HepG2 (cell line): ENCODE data around the gene RARA. TPM values are rescaled to one million over a fixed set of nuclear protein-coding genes. Genes with fewer than 3 reads are reported as not detected.
A peak's percentile ranks its signal among the peaks of the same experiment; 100 is the strongest.

Source experiments
- ARHGAP35 ChIP-seq: sonication (generic); formaldehyde crosslinking; IDR thresholded peaks from 2 replicates; pipeline ENCODE4 v1.9.0; 2022; ENCODE audit warnings: mild to moderate bottlenecking, inconsistent platforms, moderate library complexity, missing genetic modification reagents, borderline replicate concordance
- ARID5B ChIP-seq: IDR thresholded peaks from 2 replicates; pipeline ENCODE4 v1.4.0; 2020; ENCODE audit warnings: mild to moderate bottlenecking, missing genetic modification reagents
- GATAD1 ChIP-seq: IDR thresholded peaks from 2 replicates; pipeline ENCODE4 v1.6.1; 2016; ENCODE audit warnings: missing genetic modification reagents, missing compliant biosample characterization
- HNRNPK ChIP-seq: fragments of 200-400 bp; formaldehyde crosslinking; IDR thresholded peaks from 2 replicates; pipeline ENCODE4 v1.6.1; 2018; ENCODE audit warnings: low read length, low read depth, moderate library complexity, mild to moderate bottlenecking; ENCODE audit not compliant: poor library complexity, severe bottlenecking
- HOXA3 ChIP-seq: sonication (generic); formaldehyde crosslinking; IDR thresholded peaks from 2 replicates; pipeline ENCODE4 v1.5.0; 2020; ENCODE audit warnings: missing genetic modification reagents
- IKZF4 ChIP-seq: sonication (generic); formaldehyde crosslinking; IDR thresholded peaks from 2 replicates; pipeline ENCODE4 v1.5.1; 2020; ENCODE audit warnings: borderline replicate concordance, mild to moderate bottlenecking, low read depth, missing genetic modification reagents; ENCODE audit errors: not compliant biosample characterization
- KLF6 ChIP-seq: IDR thresholded peaks from 2 replicates; pipeline ENCODE4 v1.8.0; 2016; ENCODE audit warnings: missing biosample characterization, missing genetic modification reagents
- PHF20 ChIP-seq: sonication (generic); formaldehyde crosslinking; IDR thresholded peaks from 2 replicates; pipeline ENCODE4 v1.5.0; 2020; ENCODE audit warnings: mild to moderate bottlenecking, missing genetic modification reagents
- RXRB ChIP-seq: IDR thresholded peaks from 2 replicates; pipeline ENCODE4 v1.6.1; 2016; ENCODE audit warnings: borderline replicate concordance, missing genetic modification reagents, missing compliant biosample characterization
- SIX4 ChIP-seq: sonication (generic); formaldehyde crosslinking; IDR thresholded peaks from 2 replicates; pipeline ENCODE4 v1.4.0; 2020; ENCODE audit warnings: missing genetic modification reagents
- SRF ChIP-seq: IDR thresholded peaks from 2 replicates; pipeline ENCODE4 v1.6.1; 2011; ENCODE audit warnings: mild to moderate bottlenecking, low read depth, low read length, moderate library complexity
- THAP7 ChIP-seq: sonication (generic); formaldehyde crosslinking; IDR thresholded peaks from 2 replicates; pipeline ENCODE4 v1.8.1; 2023; ENCODE audit warnings: mild to moderate bottlenecking, missing genetic modification reagents
- THAP8 ChIP-seq: sonication (generic); formaldehyde crosslinking; IDR thresholded peaks from 2 replicates; pipeline ENCODE4 v1.5.1; 2020; ENCODE audit warnings: missing genetic modification reagents, mild to moderate bottlenecking, borderline replicate concordance
- TMF1 ChIP-seq: sonication (generic); formaldehyde crosslinking; IDR thresholded peaks from 2 replicates; pipeline ENCODE4 v1.8.1; 2022; ENCODE audit warnings: low read depth, missing genetic modification reagents
- ZBTB20 ChIP-seq: sonication (generic); formaldehyde crosslinking; IDR thresholded peaks from 2 replicates; pipeline ENCODE4 v1.8.1; 2023; ENCODE audit warnings: missing genetic modification reagents, low read depth, mild to moderate bottlenecking, borderline replicate concordance
- ZFY ChIP-seq: sonication (generic); formaldehyde crosslinking; IDR thresholded peaks from 2 replicates; pipeline ENCODE4 v1.4.0; 2020; ENCODE audit warnings: missing genetic modification reagents
- ZNF24 ChIP-seq: fragments of 450-650 bp; IDR thresholded peaks from 2 replicates; pipeline ENCODE4 v1.6.1; 2017; ENCODE audit warnings: antibody characterized with exemption, mild to moderate bottlenecking
- ZNF607 ChIP-seq: sonication (generic); formaldehyde crosslinking; IDR thresholded peaks from 2 replicates; pipeline ENCODE4 v1.5.1; 2020; ENCODE audit warnings: missing genetic modification reagents, mild to moderate bottlenecking, borderline replicate concordance
- ZNF660 ChIP-seq: sonication (generic); formaldehyde crosslinking; IDR thresholded peaks from 2 replicates; pipeline ENCODE4 v1.5.1; 2020; ENCODE audit warnings: mild to moderate bottlenecking, low read depth, missing genetic modification reagents, borderline replicate concordance
- ZNF777 ChIP-seq: sonication (generic); formaldehyde crosslinking; IDR thresholded peaks from 2 replicates; pipeline ENCODE4 v1.4.0; 2020; ENCODE audit warnings: missing genetic modification reagents
- polyA plus RNA-seq, 8 experiments: library from polyadenylated mRNA; depleted of rRNA in 3 of 8; stranded (reverse) in 7 of 8; unstranded in 1 of 8; fragments of >200 nt; fragmentation: Illumina TruSeq in 4 of 8; extraction: Trizol in 4 of 8; gene quantifications; 2 replicates each; pipeline versions ENCODE4 v1.2.1 to v1.2.3, GENCODE V29; 2011 to 2016; ENCODE audit warnings: low read depth in 4 of 8, missing spikeins in 1 of 8, mixed read lengths in 1 of 8; ENCODE audit not compliant: insufficient read depth in 1 of 8
- total RNA-seq, 5 experiments: library from RNA; depleted of rRNA; stranded (reverse); fragments of >200 nt; fragmentation: Illumina TruSeq; extraction: Trizol; gene quantifications; 2 replicates each; pipeline ENCODE4 v1.2.3, GENCODE V29; 2016; ENCODE audit warnings: low read depth in 1 of 5

Gene RARA
- total and polyA plus RNA-seq, 2 of the 13 experiments (the other 11 are each of a cell fraction or from before 2014, with no cell fraction given): 6.4 to 8.6 TPM

- TF ChIP-seq THAP7 (CRISPR knock-in tag) (no peak), TMF1 (CRISPR knock-in tag) (0 out of 2 replicates have a peak, but pooled peaks have one; percentile 8), RXRB (CRISPR knock-in tag) (no peak), THAP8 (CRISPR knock-in tag) (no peak), PHF20 (CRISPR knock-in tag) (peak; percentile 23; the same call in 1 of the 2 replicates), ZNF777 (CRISPR knock-in tag) (peak; percentile 78), HNRNPK (no peak), ZFY (CRISPR knock-in tag) (no peak), ZNF24 (no peak), HOXA3 (CRISPR knock-in tag) (0 out of 2 replicates have a peak, but pooled peaks have one; percentile 4), SIX4 (CRISPR knock-in tag) (no peak), ZNF607 (CRISPR knock-in tag) (no peak; the same call in 1 of the 2 replicates), ARID5B (CRISPR knock-in tag) (no peak), SRF (no peak), ARHGAP35 (CRISPR knock-in tag) (no peak), GATAD1 (no peak), KLF6 (no peak), IKZF4 (no peak), ZNF660 (no peak), ZBTB20 (CRISPR knock-in tag) (no peak; the same call in 1 of the 2 replicates)
These were observed 33.7 kb downstream of the RARA start (continued) for GRCh38 chr17:40342504-40343218.
